ENCODE measurements around the gene IQSEC1.

The IQSEC1 gene

GRCh38 chr3:12979151-12979946, 93.9 kb downstream of the IQSEC1 start:
- Histone ChIP-seq H3K36me3 (ENCODE audit: control insufficient read depth in 5 of 5, insufficient read depth in 5 of 5, low read length in 5 of 5) (peaks cover 0 to 13% (median 4%) of the 10 kb centered on the region in 5 donors), H3K9me3 (ENCODE audit: control insufficient read depth in 5 of 5, low read length in 5 of 5) (no peaks in the 10 kb centered on the region), H3K4me1 (ENCODE audit: control insufficient read depth in 5 of 5, insufficient read depth in 5 of 5, low read length in 5 of 5) (peaks cover 0 to 10% (median under 1%) of the 10 kb centered on the region in 5 donors), H3K4me3 (ENCODE audit: low read depth in 1 of 5, low read length in 5 of 5) (no peak overlapping the region), H3K27me3 (ENCODE audit: control insufficient read depth in 5 of 5, insufficient read depth in 4 of 5, low read length in 5 of 5) (no peaks in the 10 kb centered on the region), H3K27ac (ENCODE audit: low read depth, low read length) (no peak overlapping the region), H3K9ac (ENCODE audit: low read length in 5 of 5) (no peak overlapping the region)

GRCh38 chr3:12978682-12979081, 94.5 kb downstream of the IQSEC1 start:
- Histone ChIP-seq H3K9me3 (ENCODE audit: control insufficient read depth in 5 of 5, low read length in 5 of 5) (no peaks in the 10 kb centered on the region), H3K4me3 (ENCODE audit: low read depth in 1 of 5, low read length in 5 of 5) (no peak overlapping the region), H3K9ac (ENCODE audit: low read length in 5 of 5) (no peak overlapping the region), H3K36me3 (ENCODE audit: control insufficient read depth in 5 of 5, insufficient read depth in 5 of 5, low read length in 5 of 5) (peaks cover 0 to 13% (median 4%) of the 10 kb centered on the region in 5 donors), H3K27ac (ENCODE audit: low read depth, low read length) (no peak overlapping the region), H3K27me3 (ENCODE audit: control insufficient read depth in 5 of 5, insufficient read depth in 4 of 5, low read length in 5 of 5) (no peaks in the 10 kb centered on the region), H3K4me1 (ENCODE audit: control insufficient read depth in 5 of 5, insufficient read depth in 5 of 5, low read length in 5 of 5) (peaks cover 0 to 6% (median 0%) of the 10 kb centered on the region in 5 donors)

DNA sequence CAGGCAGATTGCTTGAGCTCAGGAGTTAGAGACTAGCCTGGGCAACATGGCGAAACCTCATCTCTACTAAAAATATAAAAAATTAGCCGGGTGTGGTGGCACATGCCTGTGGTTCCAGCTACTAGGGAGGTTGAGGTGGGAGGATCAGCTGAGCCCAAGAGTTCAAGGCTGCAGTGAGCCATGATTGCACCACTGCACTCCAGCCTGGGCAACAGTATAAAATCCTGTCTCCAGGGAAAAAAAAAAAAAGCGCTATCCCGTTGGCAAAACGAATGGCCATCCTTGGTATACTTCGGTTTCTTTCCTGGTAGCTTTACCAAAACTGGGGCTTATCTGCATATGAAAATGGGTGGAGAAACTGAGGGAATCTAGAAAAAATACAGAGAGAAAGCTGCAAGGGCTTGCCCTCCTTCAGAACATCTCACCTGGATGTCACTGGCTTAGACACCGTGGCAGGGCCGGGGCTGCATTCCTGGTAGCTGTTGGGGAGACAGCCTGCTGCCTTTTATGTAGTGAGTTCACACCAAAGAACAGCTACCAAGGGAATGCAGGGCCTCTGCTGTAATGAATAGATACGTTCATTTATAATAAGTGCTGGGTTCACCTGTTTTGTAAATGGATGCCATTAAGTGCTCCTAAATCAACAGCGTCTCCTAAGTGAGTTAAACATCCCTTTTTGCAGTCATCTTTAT, 96.0 kb downstream of the IQSEC1 start:
- no peak overlapping the region for H3K4me3 ChIP-seq (ENCODE audit: low read depth in 1 of 5, low read length in 5 of 5)
- H3K36me3 ChIP-seq (ENCODE audit: control insufficient read depth in 5 of 5, insufficient read depth in 5 of 5, low read length in 5 of 5) = peaks cover 0 to 13% (median 4%) of the 10 kb centered on the region in 5 donors
- H3K27me3 ChIP-seq (ENCODE audit: control insufficient read depth in 5 of 5, insufficient read depth in 4 of 5, low read length in 5 of 5) = no peaks in the 10 kb centered on the region
- H3K9ac ChIP-seq (ENCODE audit: low read length in 5 of 5) = no peak overlapping the region
- no peaks in the 10 kb centered on the region for H3K9me3 ChIP-seq (ENCODE audit: control insufficient read depth in 5 of 5, low read length in 5 of 5)
- H3K4me1 ChIP-seq (ENCODE audit: control insufficient read depth in 5 of 5, insufficient read depth in 5 of 5, low read length in 5 of 5) = peaks cover 0 to 6% (median 0%) of the 10 kb centered on the region in 5 donors
- H3K27ac ChIP-seq (ENCODE audit: low read depth, low read length) = no peak overlapping the region

DNA sequence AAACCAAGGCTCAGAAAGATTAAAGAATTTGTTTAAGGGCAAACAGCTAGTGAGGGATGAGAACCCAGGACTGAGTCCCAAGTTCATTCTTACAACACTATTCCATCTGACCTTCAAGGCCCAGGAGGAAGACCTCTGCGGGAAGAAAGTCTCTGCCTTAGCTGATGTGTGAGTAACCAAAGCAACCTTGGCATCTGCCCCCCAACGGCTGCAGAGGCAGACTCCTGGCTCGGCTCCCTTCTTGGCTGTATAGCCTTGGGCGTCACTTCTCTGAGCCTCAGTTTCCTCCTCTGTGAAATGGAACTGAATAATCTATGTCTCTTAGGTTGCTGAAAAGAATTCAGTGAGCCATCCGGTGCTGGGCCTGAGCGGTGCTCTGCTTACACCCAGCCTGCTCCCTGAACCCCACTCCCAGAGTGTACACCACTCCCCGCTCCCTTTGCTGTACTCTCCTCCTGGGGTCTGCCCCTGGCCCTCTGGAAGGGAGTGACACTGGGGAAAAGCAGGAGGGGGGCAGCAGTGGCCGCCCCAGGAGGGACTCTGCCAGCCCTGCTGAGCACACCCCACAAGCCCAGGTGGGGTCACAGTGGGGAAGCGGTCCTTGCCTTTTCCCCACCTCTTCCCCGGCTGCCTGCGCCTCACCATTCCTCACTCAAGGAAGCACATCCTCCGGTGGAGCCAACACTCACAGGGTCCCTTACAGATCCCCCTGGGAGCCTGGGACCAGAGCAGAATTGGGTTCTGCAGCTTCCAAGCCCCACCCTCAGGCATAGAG, 97.3 kb downstream of the IQSEC1 start:
- Histone ChIP-seq H3K36me3 (ENCODE audit: control insufficient read depth in 5 of 5, insufficient read depth in 5 of 5, low read length in 5 of 5) (peaks cover 0 to 13% (median 4%) of the 10 kb centered on the region in 5 donors), H3K4me1 (ENCODE audit: control insufficient read depth in 5 of 5, insufficient read depth in 5 of 5, low read length in 5 of 5) (peaks cover 0 to 6% (median 0%) of the 10 kb centered on the region in 5 donors), H3K9ac (ENCODE audit: low read length in 5 of 5) (no peak overlapping the region), H3K27ac (ENCODE audit: low read depth, low read length) (no peak overlapping the region), H3K27me3 (ENCODE audit: control insufficient read depth in 5 of 5, insufficient read depth in 4 of 5, low read length in 5 of 5) (no peaks in the 10 kb centered on the region), H3K9me3 (ENCODE audit: control insufficient read depth in 5 of 5, low read length in 5 of 5) (no peaks in the 10 kb centered on the region), H3K4me3 (ENCODE audit: low read depth in 1 of 5, low read length in 5 of 5) (no peak overlapping the region)

DNA sequence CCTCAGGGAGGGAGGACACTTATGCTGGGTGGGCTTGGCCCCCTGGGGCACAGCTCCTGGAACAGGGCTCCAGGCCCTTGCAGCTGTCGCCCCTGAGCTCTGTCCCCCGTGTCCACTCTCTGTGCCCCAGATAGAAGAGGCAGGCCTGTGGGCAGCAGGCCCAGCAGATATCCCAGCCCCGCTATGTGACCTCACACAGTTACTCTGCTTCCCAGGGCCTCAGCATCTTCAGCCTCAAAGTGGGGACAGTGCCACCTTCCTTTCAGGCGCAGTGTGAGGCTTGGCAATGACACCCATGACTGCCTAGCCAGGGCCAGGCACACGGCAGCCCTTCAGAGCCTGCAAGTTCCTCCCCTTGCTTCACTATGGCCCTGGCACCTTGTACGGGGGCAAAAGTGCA, 98.4 kb downstream of the IQSEC1 start:
- Histone ChIP-seq H3K9ac (ENCODE audit: low read length in 5 of 5) (no peak overlapping the region), H3K4me1 (ENCODE audit: control insufficient read depth in 5 of 5, insufficient read depth in 5 of 5, low read length in 5 of 5) (peaks cover 0 to 8% (median 2%) of the 10 kb centered on the region in 5 donors), H3K4me3 (ENCODE audit: low read depth in 1 of 5, low read length in 5 of 5) (no peak overlapping the region), H3K27ac (ENCODE audit: low read depth, low read length) (no peak overlapping the region), H3K36me3 (ENCODE audit: control insufficient read depth in 5 of 5, insufficient read depth in 5 of 5, low read length in 5 of 5) (peaks cover 0 to 9% (median 1%) of the 10 kb centered on the region in 5 donors), H3K9me3 (ENCODE audit: control insufficient read depth in 5 of 5, low read length in 5 of 5) (no peaks in the 10 kb centered on the region), H3K27me3 (ENCODE audit: control insufficient read depth in 5 of 5, insufficient read depth in 4 of 5, low read length in 5 of 5) (no peaks in the 10 kb centered on the region)

GRCh38 chr3:12974334-12974733, 98.9 kb downstream of the IQSEC1 start:
- no peak overlapping the region for H3K27ac ChIP-seq (ENCODE audit: low read depth, low read length)
- H3K27me3 ChIP-seq (ENCODE audit: control insufficient read depth in 5 of 5, insufficient read depth in 4 of 5, low read length in 5 of 5) = no peaks in the 10 kb centered on the region
- no peak overlapping the region for H3K4me3 ChIP-seq (ENCODE audit: low read depth in 1 of 5, low read length in 5 of 5)
- H3K9ac ChIP-seq (ENCODE audit: low read length in 5 of 5) = no peak overlapping the region
- H3K9me3 ChIP-seq (ENCODE audit: control insufficient read depth in 5 of 5, low read length in 5 of 5) = no peaks in the 10 kb centered on the region
- H3K4me1 ChIP-seq (ENCODE audit: control insufficient read depth in 5 of 5, insufficient read depth in 5 of 5, low read length in 5 of 5) = peaks cover 0 to 13% (median 7%) of the 10 kb centered on the region in 5 donors
- H3K36me3 ChIP-seq (ENCODE audit: control insufficient read depth in 5 of 5, insufficient read depth in 5 of 5, low read length in 5 of 5) = peaks cover 0 to 4% (median 0%) of the 10 kb centered on the region in 5 donors

GRCh38 chr3:12973827-12974226, 99.4 kb downstream of the IQSEC1 start:
- no peak overlapping the region for H3K27ac ChIP-seq (ENCODE audit: low read depth, low read length)
- H3K9me3 ChIP-seq (ENCODE audit: control insufficient read depth in 5 of 5, low read length in 5 of 5) = no peaks in the 10 kb centered on the region
- peaks cover 0 to 3% (median 0%) of the 10 kb centered on the region in 5 donors for H3K36me3 ChIP-seq (ENCODE audit: control insufficient read depth in 5 of 5, insufficient read depth in 5 of 5, low read length in 5 of 5)
- H3K4me1 ChIP-seq (ENCODE audit: control insufficient read depth in 5 of 5, insufficient read depth in 5 of 5, low read length in 5 of 5) = peaks cover 0 to 15% (median 12%) of the 10 kb centered on the region in 5 donors
- H3K4me3 ChIP-seq (ENCODE audit: low read depth in 1 of 5, low read length in 5 of 5) = no peak overlapping the region
- no peaks in the 10 kb centered on the region for H3K27me3 ChIP-seq (ENCODE audit: control insufficient read depth in 5 of 5, insufficient read depth in 4 of 5, low read length in 5 of 5)
- H3K9ac ChIP-seq (ENCODE audit: low read length in 5 of 5) = no peak overlapping the region

- no peaks in the 10 kb centered on the region for H3K9me3 ChIP-seq (ENCODE audit: control insufficient read depth in 5 of 5, low read length in 5 of 5)
- H3K27me3 ChIP-seq (ENCODE audit: control insufficient read depth in 5 of 5, insufficient read depth in 4 of 5, low read length in 5 of 5) = no peaks in the 10 kb centered on the region
- H3K4me1 ChIP-seq (ENCODE audit: control insufficient read depth in 5 of 5, insufficient read depth in 5 of 5, low read length in 5 of 5) = peaks cover 2 to 21% (median 19%) of the 10 kb centered on the region in 5 donors
Measured at GRCh38 chr3:12972781-12973702, 100.2 kb downstream of the IQSEC1 start.

GRCh38 chr3:12972043-12972442, 101.2 kb downstream of the IQSEC1 start:
- Histone ChIP-seq H3K27me3 (ENCODE audit: control insufficient read depth in 5 of 5, insufficient read depth in 4 of 5, low read length in 5 of 5) (no peaks in the 10 kb centered on the region), H3K4me1 (ENCODE audit: control insufficient read depth in 5 of 5, insufficient read depth in 5 of 5, low read length in 5 of 5) (peaks cover 2 to 27% (median 23%) of the 10 kb centered on the region in 5 donors), H3K9me3 (ENCODE audit: control insufficient read depth in 5 of 5, low read length in 5 of 5) (no peaks in the 10 kb centered on the region), H3K36me3 (ENCODE audit: control insufficient read depth in 5 of 5, insufficient read depth in 5 of 5, low read length in 5 of 5) (no peaks in the 10 kb centered on the region), H3K4me3 (ENCODE audit: low read depth in 1 of 5, low read length in 5 of 5) (no peak overlapping the region), H3K27ac (ENCODE audit: low read depth, low read length) (no peak overlapping the region), H3K9ac (ENCODE audit: low read length in 5 of 5) (no peak overlapping the region)

More at GRCh38 chr3:12972781-12973702, 100.2 kb downstream of the IQSEC1 start:
- Histone ChIP-seq H3K36me3 (ENCODE audit: control insufficient read depth in 5 of 5, insufficient read depth in 5 of 5, low read length in 5 of 5) (peaks cover 0 to 2% (median 0%) of the 10 kb centered on the region in 5 donors), H3K9ac (ENCODE audit: low read length in 5 of 5) (peak overlapping the region in 1 of 5 donors; percentile 14), H3K4me3 (ENCODE audit: low read depth in 1 of 5, low read length in 5 of 5) (no peak overlapping the region), H3K27ac (ENCODE audit: low read depth, low read length) (no peak overlapping the region)
